SK-N-SH treated with all-trans-retinoic acid at 6 μM for 48 hours (cell line): Measurements from ENCODE around the gene ALG9.

ENCODE experiments used
- ATAC-seq: fragments of 200-7000 bp; cut with Tn5 transposase; 3 replicates; pipeline ENCODE4 v1.9.1; 2020; ENCODE audit warnings: mild to moderate bottlenecking, moderate library complexity
- ARNTL ChIP-seq: fragments of 450-650 bp; formaldehyde crosslinking; IDR thresholded peaks from 2 replicates; pipeline ENCODE4 v1.5.0; 2020; ENCODE audit warnings: low read depth, mild to moderate bottlenecking, moderate library complexity, borderline replicate concordance
- BACH2 ChIP-seq: fragments of 250-450 bp; sonication (Bioruptor Pico); IDR thresholded peaks from 2 replicates; pipeline ENCODE4 v1.9.0; 2021; ENCODE audit warnings: mild to moderate bottlenecking, borderline replicate concordance
- CREB5 ChIP-seq: fragments of 250-450 bp; sonication (Bioruptor Pico); IDR thresholded peaks from 2 replicates; pipeline ENCODE4 v1.5.1; 2020; ENCODE audit warnings: low read depth, mild to moderate bottlenecking, moderate library complexity
- CSDC2 ChIP-seq: fragments of 250-450 bp; sonication (Bioruptor Pico); IDR thresholded peaks from 2 replicates; pipeline ENCODE4 v1.5.0; 2020; ENCODE audit warnings: mild to moderate bottlenecking, moderate library complexity
- CSRNP3 ChIP-seq: fragments of 250-450 bp; sonication (Bioruptor Pico); IDR thresholded peaks from 2 replicates; pipeline ENCODE4 v1.5.1; 2021; ENCODE audit warnings: mild to moderate bottlenecking, moderate library complexity
- GLIS3 ChIP-seq: fragments of 250-450 bp; sonication (Bioruptor Pico); IDR thresholded peaks from 2 replicates; pipeline ENCODE4 v1.5.0; 2020; ENCODE audit warnings: mild to moderate bottlenecking, moderate library complexity
- ISL1 ChIP-seq: fragments of 250-450 bp; sonication (Bioruptor Pico); IDR thresholded peaks from 2 replicates; pipeline ENCODE4 v2.1.2; 2022; ENCODE audit warnings: mild to moderate bottlenecking, moderate library complexity
- OSR1 ChIP-seq: fragments of 250-450 bp; sonication (Bioruptor Pico); IDR thresholded peaks from 2 replicates; pipeline ENCODE4 v1.8.0; 2022; ENCODE audit warnings: moderate library complexity, mild to moderate bottlenecking, inconsistent platforms
- PPARA ChIP-seq: fragments of 250-450 bp; sonication (Bioruptor Pico); IDR thresholded peaks from 2 replicates; pipeline ENCODE4 v1.5.0; 2020; ENCODE audit warnings: mild to moderate bottlenecking, borderline replicate concordance
- RARB ChIP-seq: fragments of 250-450 bp; sonication (Bioruptor Pico); IDR thresholded peaks from 2 replicates; pipeline ENCODE4 v1.8.0; 2021; ENCODE audit warnings: mild to moderate bottlenecking, moderate library complexity
- SNAI2 ChIP-seq: fragments of 250-450 bp; sonication (Bioruptor Pico); IDR thresholded peaks from 2 replicates; pipeline ENCODE4 v1.5.0; 2020; ENCODE audit warnings: mild to moderate bottlenecking, moderate library complexity
- TCF4 ChIP-seq: fragments of 250-450 bp; sonication (Bioruptor Pico); IDR thresholded peaks from 2 replicates; pipeline ENCODE4 v1.8.0; 2021; ENCODE audit warnings: mild to moderate bottlenecking, moderate library complexity, borderline replicate concordance
- ZC3H10 ChIP-seq: fragments of 250-450 bp; sonication (Bioruptor Pico); IDR thresholded peaks from 2 replicates; pipeline ENCODE4 v1.5.1; 2021; ENCODE audit warnings: mild to moderate bottlenecking, moderate library complexity
- ZFP3 ChIP-seq: fragments of 250-450 bp; sonication (Bioruptor Pico); IDR thresholded peaks from 2 replicates; pipeline ENCODE4 v1.5.0; 2020; ENCODE audit warnings: mild to moderate bottlenecking, moderate library complexity
- ZNF565 ChIP-seq: fragments of 450-650 bp; formaldehyde crosslinking; conservative IDR thresholded peaks from 2 replicates; pipeline ENCODE4 v1.5.0; 2020; ENCODE audit warnings: low read depth, mild to moderate bottlenecking, moderate library complexity
- ZNF8 ChIP-seq: fragments of 450-650 bp; formaldehyde crosslinking; IDR thresholded peaks from 2 replicates; pipeline ENCODE4 v1.5.0; 2020; ENCODE audit warnings: mild to moderate bottlenecking, moderate library complexity
- TF ChIP-seq, protein P1 (sequence below): fragments of 250-450 bp; sonication (Bioruptor Pico); IDR thresholded peaks from 2 replicates; pipeline ENCODE4 v1.8.0; 2020; ENCODE audit warnings: mild to moderate bottlenecking, moderate library complexity, borderline replicate concordance
- TF ChIP-seq, protein P2 (sequence below): fragments of 250-450 bp; sonication (Bioruptor Pico); IDR thresholded peaks from 2 replicates; pipeline ENCODE4 v1.5.0; 2020; ENCODE audit warnings: mild to moderate bottlenecking, moderate library complexity
- TF ChIP-seq, protein P3 (sequence below): fragments of 250-450 bp; sonication (Bioruptor Pico); IDR thresholded peaks from 2 replicates; pipeline ENCODE4 v1.8.0; 2021; ENCODE audit warnings: low read depth, mild to moderate bottlenecking, moderate library complexity, borderline replicate concordance

Gene ALG9

DNA sequence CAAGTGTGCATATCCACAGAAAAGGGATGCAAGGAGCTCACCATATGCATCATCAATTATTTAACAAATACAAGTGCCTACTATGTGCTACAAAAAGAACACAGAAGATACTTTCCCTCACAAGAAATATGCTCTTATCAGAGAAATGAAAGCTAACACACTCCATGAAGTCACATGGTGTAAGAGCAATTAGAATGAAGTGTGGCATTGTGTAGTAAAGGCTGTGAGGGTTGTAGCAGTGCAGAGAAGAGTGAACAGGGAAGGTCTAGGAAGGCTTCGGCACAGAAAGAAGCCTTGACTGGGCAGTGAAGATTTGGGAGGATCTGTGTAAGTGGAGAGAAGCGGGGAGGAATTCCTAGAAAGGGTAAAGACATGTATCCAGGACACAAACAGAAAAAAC lies 127.7 kb downstream of the ALG9 start (continued):
- TF ChIP-seq, protein P1, sequence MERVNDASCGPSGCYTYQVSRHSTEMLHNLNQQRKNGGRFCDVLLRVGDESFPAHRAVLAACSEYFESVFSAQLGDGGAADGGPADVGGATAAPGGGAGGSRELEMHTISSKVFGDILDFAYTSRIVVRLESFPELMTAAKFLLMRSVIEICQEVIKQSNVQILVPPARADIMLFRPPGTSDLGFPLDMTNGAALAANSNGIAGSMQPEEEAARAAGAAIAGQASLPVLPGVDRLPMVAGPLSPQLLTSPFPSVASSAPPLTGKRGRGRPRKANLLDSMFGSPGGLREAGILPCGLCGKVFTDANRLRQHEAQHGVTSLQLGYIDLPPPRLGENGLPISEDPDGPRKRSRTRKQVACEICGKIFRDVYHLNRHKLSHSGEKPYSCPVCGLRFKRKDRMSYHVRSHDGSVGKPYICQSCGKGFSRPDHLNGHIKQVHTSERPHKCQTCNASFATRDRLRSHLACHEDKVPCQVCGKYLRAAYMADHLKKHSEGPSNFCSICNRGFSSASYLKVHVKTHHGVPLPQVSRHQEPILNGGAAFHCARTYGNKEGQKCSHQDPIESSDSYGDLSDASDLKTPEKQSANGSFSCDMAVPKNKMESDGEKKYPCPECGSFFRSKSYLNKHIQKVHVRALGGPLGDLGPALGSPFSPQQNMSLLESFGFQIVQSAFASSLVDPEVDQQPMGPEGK (CRISPR knock-in tag), result no peak
- no peak for TF ChIP-seq ARNTL (CRISPR knock-in tag)

- TF ChIP-seq ZFP3 (CRISPR knock-in tag) (no peak), OSR1 (CRISPR knock-in tag) (no peak), CREB5 (CRISPR knock-in tag) (no peak), PPARA (CRISPR knock-in tag) (no peak), CSRNP3 (no peak), ARNTL (CRISPR knock-in tag) (no peak), RARB (no peak), ISL1 (CRISPR knock-in tag) (no peak), SNAI2 (no peak), ZC3H10 (no peak), GLIS3 (no peak), CSDC2 (CRISPR knock-in tag) (no peak), ZNF8 (CRISPR knock-in tag) (no peak), BACH2 (CRISPR knock-in tag) (no peak), ZNF565 (CRISPR knock-in tag) (no peak), TCF4 (CRISPR knock-in tag) (no peak)
- TF ChIP-seq, protein P2, sequence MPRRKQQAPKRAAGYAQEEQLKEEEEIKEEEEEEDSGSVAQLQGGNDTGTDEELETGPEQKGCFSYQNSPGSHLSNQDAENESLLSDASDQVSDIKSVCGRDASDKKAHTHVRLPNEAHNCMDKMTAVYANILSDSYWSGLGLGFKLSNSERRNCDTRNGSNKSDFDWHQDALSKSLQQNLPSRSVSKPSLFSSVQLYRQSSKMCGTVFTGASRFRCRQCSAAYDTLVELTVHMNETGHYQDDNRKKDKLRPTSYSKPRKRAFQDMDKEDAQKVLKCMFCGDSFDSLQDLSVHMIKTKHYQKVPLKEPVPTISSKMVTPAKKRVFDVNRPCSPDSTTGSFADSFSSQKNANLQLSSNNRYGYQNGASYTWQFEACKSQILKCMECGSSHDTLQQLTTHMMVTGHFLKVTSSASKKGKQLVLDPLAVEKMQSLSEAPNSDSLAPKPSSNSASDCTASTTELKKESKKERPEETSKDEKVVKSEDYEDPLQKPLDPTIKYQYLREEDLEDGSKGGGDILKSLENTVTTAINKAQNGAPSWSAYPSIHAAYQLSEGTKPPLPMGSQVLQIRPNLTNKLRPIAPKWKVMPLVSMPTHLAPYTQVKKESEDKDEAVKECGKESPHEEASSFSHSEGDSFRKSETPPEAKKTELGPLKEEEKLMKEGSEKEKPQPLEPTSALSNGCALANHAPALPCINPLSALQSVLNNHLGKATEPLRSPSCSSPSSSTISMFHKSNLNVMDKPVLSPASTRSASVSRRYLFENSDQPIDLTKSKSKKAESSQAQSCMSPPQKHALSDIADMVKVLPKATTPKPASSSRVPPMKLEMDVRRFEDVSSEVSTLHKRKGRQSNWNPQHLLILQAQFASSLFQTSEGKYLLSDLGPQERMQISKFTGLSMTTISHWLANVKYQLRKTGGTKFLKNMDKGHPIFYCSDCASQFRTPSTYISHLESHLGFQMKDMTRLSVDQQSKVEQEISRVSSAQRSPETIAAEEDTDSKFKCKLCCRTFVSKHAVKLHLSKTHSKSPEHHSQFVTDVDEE (CRISPR knock-in tag), result no peak
- TF ChIP-seq, protein P3, sequence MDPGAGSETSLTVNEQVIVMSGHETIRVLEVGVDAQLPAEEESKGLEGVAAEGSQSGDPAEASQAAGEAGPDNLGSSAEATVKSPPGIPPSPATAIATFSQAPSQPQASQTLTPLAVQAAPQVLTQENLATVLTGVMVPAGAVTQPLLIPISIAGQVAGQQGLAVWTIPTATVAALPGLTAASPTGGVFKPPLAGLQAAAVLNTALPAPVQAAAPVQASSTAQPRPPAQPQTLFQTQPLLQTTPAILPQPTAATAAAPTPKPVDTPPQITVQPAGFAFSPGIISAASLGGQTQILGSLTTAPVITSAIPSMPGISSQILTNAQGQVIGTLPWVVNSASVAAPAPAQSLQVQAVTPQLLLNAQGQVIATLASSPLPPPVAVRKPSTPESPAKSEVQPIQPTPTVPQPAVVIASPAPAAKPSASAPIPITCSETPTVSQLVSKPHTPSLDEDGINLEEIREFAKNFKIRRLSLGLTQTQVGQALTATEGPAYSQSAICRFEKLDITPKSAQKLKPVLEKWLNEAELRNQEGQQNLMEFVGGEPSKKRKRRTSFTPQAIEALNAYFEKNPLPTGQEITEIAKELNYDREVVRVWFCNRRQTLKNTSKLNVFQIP, result no peak
- TF ChIP-seq, protein P1 (CRISPR knock-in tag), result no peak
- no peak for ATAC-seq
Measured at GRCh38 chr11:111741751-111742150, 129.6 kb downstream of the ALG9 start.

DNA sequence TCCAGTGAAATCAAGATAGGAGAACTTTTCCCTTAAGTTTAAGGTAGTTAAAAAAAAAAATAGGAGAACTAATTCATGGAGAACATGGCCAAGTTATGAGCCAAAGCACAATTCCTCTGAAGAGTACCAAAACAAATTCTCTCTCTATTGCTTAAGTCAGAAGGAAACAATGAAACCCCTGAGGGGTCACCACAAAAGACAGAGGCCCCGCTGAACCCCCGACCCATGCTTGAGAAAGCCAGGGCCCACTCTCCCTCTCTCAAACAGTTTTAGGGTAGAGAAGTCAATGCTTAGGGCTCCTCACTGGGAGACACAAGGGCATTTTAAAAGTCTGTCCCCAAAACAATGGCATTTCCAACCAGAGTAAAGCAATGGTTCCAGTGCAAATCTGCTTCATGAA lies 132.1 kb downstream of the ALG9 start:
- TF ChIP-seq, protein P2 (CRISPR knock-in tag), result no peak
- TF ChIP-seq CSDC2 (CRISPR knock-in tag) (no peak), BACH2 (CRISPR knock-in tag) (no peak), CSRNP3 (no peak), ZNF565 (CRISPR knock-in tag) (no peak), ZNF8 (CRISPR knock-in tag) (no peak), OSR1 (CRISPR knock-in tag) (no peak), ARNTL (CRISPR knock-in tag) (no peak)
- no peak for ATAC-seq
